IgD-negative memory B cell (primary cell): ENCODE results near the gene LBX2. TPM values are rescaled to one million over a fixed set of nuclear protein-coding genes. Genes with fewer than 3 reads are reported as not detected.
A peak's percentile ranks its signal among the peaks of the same experiment; 100 is the strongest.
"Not testable (repeated sequence)": the region's sequence is repeated elsewhere in the genome, so short reads cannot be mapped to it uniquely, and the experiment has no call there.

Source experiments
- H3K27ac Mint-ChIP-seq, 3 donors: one replicate each; pipeline ENCODE4 v1.8.0; 2020 to 2022; ENCODE audit warnings: mild to moderate bottlenecking in 3 of 3, mixed read lengths in 3 of 3, moderate library complexity in 1 of 3
- H3K27me3 Mint-ChIP-seq: one replicate; pipeline ENCODE4 v1.8.0; 2021; ENCODE audit warnings: mixed read lengths
- H3K36me3 Mint-ChIP-seq: one replicate; pipeline ENCODE4 v1.8.0; 2020; ENCODE audit warnings: mild to moderate bottlenecking, mixed read lengths
- H3K4me1 Mint-ChIP-seq, 3 donors: one replicate each; pipeline ENCODE4 v1.8.0; 2020 to 2022; ENCODE audit warnings: mixed read lengths in 3 of 3, mild to moderate bottlenecking in 1 of 3
- H3K4me3 Mint-ChIP-seq, 4 donors: one replicate each; pipeline ENCODE4 v1.8.0; 2020 to 2022; ENCODE audit warnings: mild to moderate bottlenecking in 4 of 4, mixed read lengths in 4 of 4, moderate library complexity in 3 of 4
- H3K9me3 Mint-ChIP-seq, 3 donors: one replicate each; pipeline ENCODE4 v1.8.0; 2020 to 2021; ENCODE audit warnings: mixed read lengths in 3 of 3, mild to moderate bottlenecking in 1 of 3
- polyA plus RNA-seq: library from polyadenylated mRNA; unstranded; fragments of 300-500 nt; fragmentation: Illumina TruSeq; gene quantifications from one replicate; pipeline ENCODE4 v1.2.3, GENCODE V29; 2021

LBX2 gene
- polyA plus RNA-seq, 1 donor from 2014 or later, result not detected

GRCh38 chr2:74491648-74492544, 7.5 kb downstream of the LBX2 start:
- Mint-ChIP-seq H3K4me3 (no peak overlapping the region), H3K27ac (peak overlapping the region in 1 of 3 donors; percentile 43), H3K36me3 (peaks cover 8% of the 10 kb centered on the region), H3K9me3 (no peaks in the 10 kb centered on the region), H3K27me3 (no peaks in the 10 kb centered on the region), H3K4me1 (peaks cover 0 to 1% (median 0%) of the 10 kb centered on the region in 3 donors)

- Mint-ChIP-seq H3K36me3 (peaks cover 10% of the 10 kb centered on the region), H3K27ac (no peak overlapping the region)
These were observed 9.5 kb downstream of the LBX2 start for GRCh38 chr2:74489906-74490305.

GRCh38 chr2:74488643-74489481, 10.5 kb downstream of the LBX2 start:
- Mint-ChIP-seq H3K27me3 (no peaks in the 10 kb centered on the region), H3K36me3 (peaks cover 10% of the 10 kb centered on the region), H3K4me3 (no peak overlapping the region), H3K27ac (no peak overlapping the region), H3K9me3 (no peaks in the 10 kb centered on the region), H3K4me1 (peaks cover 0 to 5% (median 4%) of the 10 kb centered on the region in 3 donors)

More at GRCh38 chr2:74489906-74490305, 9.5 kb downstream of the LBX2 start:
- H3K27me3 Mint-ChIP-seq, result no peaks in the 10 kb centered on the region
- no peak overlapping the region for H3K4me3 Mint-ChIP-seq
- peaks cover 0 to 5% (median 4%) of the 10 kb centered on the region in 3 donors for H3K4me1 Mint-ChIP-seq
- H3K9me3 Mint-ChIP-seq, result no peaks in the 10 kb centered on the region

- Mint-ChIP-seq H3K4me1 (peaks cover 8 to 15% (median 14%) of the 10 kb centered on the region in 3 donors), H3K27me3 (no peaks in the 10 kb centered on the region), H3K4me3 (no peak overlapping the region), H3K9me3 (no peaks in the 10 kb centered on the region), H3K27ac (no peak overlapping the region), H3K36me3 (peaks cover 9% of the 10 kb centered on the region)
These were observed 13.3 kb downstream of the LBX2 start for GRCh38 chr2:74486141-74486540.

- Mint-ChIP-seq H3K4me3 (peak overlapping the region; percentile 90 to 100 (median 100)), H3K4me1 (peaks cover 12 to 22% (median 20%) of the 10 kb centered on the region in 3 donors), H3K27ac (peak overlapping the region in 2 of 3 donors; percentile 66 to 97)
- not testable (repeated sequence) for H3K27me3 Mint-ChIP-seq, H3K9me3 Mint-ChIP-seq, H3K36me3 Mint-ChIP-seq
These were observed 15.7 kb downstream of the LBX2 start for GRCh38 chr2:74483675-74484164.

GRCh38 chr2:74482801-74483674, 16.4 kb downstream of the LBX2 start, which contains the start of the genes CCDC142 and TTC31:
Gene CCDC142, minus strand, starts transcription at chr2:74482998. Its CDS starts 161 bp downstream, at chr2:74482837.
Gene TTC31, plus strand, starts transcription at chr2:74483081. Its CDS starts 15 bp downstream, at chr2:74483096.
- H3K4me1 Mint-ChIP-seq, result peaks cover 12 to 22% (median 20%) of the 10 kb centered on the region in 3 donors

GRCh38 chr2:74481961-74482800, 17.2 kb downstream of the LBX2 start:
- Mint-ChIP-seq H3K27ac (peak overlapping the region; percentile 66 to 99 (median 97)), H3K9me3 (no peaks in the 10 kb centered on the region), H3K36me3 (peaks cover 6% of the 10 kb centered on the region), H3K4me3 (peak overlapping the region; percentile 90 to 100 (median 100)), H3K4me1 (peaks cover 12 to 22% (median 20%) of the 10 kb centered on the region in 3 donors), H3K27me3 (no peaks in the 10 kb centered on the region)

More at GRCh38 chr2:74482801-74483674, 16.4 kb downstream of the LBX2 start, which contains the start of the genes CCDC142 and TTC31:
- H3K27ac Mint-ChIP-seq, result peak within 1 kb of the TSS; percentile 66 to 99 (median 97)
- no peaks in the 10 kb centered on the region for H3K27me3 Mint-ChIP-seq
- peak within 1 kb of the TSS; percentile 90 to 100 (median 100) for H3K4me3 Mint-ChIP-seq
- H3K9me3 Mint-ChIP-seq, result no peaks in the 10 kb centered on the region
- peaks cover 6% of the 10 kb centered on the region for H3K36me3 Mint-ChIP-seq

- Mint-ChIP-seq H3K36me3 (peaks cover 8% of the 10 kb centered on the region), H3K4me1 (peaks cover 12 to 20% (median 20%) of the 10 kb centered on the region in 3 donors), H3K4me3 (peak overlapping the region; percentile 83 to 100 (median 95)), H3K9me3 (no peaks in the 10 kb centered on the region), H3K27ac (no peak overlapping the region), H3K27me3 (no peaks in the 10 kb centered on the region)
These were observed 18.0 kb downstream of the LBX2 start for GRCh38 chr2:74481431-74481830.

GRCh38 chr2:74474899-74475298, 24.5 kb downstream of the LBX2 start:
- H3K27ac Mint-ChIP-seq, result peak overlapping the region in 1 of 3 donors; percentile 26
- peaks cover 6% of the 10 kb centered on the region for H3K36me3 Mint-ChIP-seq
- no peaks in the 10 kb centered on the region for H3K9me3 Mint-ChIP-seq
- H3K4me1 Mint-ChIP-seq, result peaks cover 7 to 25% (median 11%) of the 10 kb centered on the region in 3 donors
- peak overlapping the region in 1 of 4 donors; percentile 57 for H3K4me3 Mint-ChIP-seq
- H3K27me3 Mint-ChIP-seq, result no peaks in the 10 kb centered on the region

GRCh38 chr2:74474481-74474880, 24.9 kb downstream of the LBX2 start:
- peaks cover 6% of the 10 kb centered on the region for H3K36me3 Mint-ChIP-seq
- peaks cover 9 to 25% (median 10%) of the 10 kb centered on the region in 3 donors for H3K4me1 Mint-ChIP-seq
- no peaks in the 10 kb centered on the region for H3K9me3 Mint-ChIP-seq
- no peaks in the 10 kb centered on the region for H3K27me3 Mint-ChIP-seq
- peak overlapping the region in 1 of 4 donors; percentile 57 for H3K4me3 Mint-ChIP-seq
- H3K27ac Mint-ChIP-seq, result peak overlapping the region in 1 of 3 donors; percentile 26

GRCh38 chr2:74472945-74473258, 26.5 kb downstream of the LBX2 start:
- no peaks in the 10 kb centered on the region for H3K9me3 Mint-ChIP-seq
- H3K27me3 Mint-ChIP-seq, result no peaks in the 10 kb centered on the region

GRCh38 chr2:74472086-74472944, 27.1 kb downstream of the LBX2 start, which contains the start of gene MRPL53:
Gene MRPL53, minus strand, starts transcription at chr2:74472680. Its CDS starts 20 bp downstream, at chr2:74472660.
- H3K27me3 Mint-ChIP-seq, result no peaks in the 10 kb centered on the region
- no peaks in the 10 kb centered on the region for H3K9me3 Mint-ChIP-seq
- peaks cover 4% of the 10 kb centered on the region for H3K36me3 Mint-ChIP-seq
- peak within 1 kb of the TSS; percentile 97 to 99 (median 98) for H3K27ac Mint-ChIP-seq
- H3K4me1 Mint-ChIP-seq, result peaks cover 9 to 21% (median 10%) of the 10 kb centered on the region in 3 donors
- H3K4me3 Mint-ChIP-seq, result peak within 1 kb of the TSS; percentile 91 to 97 (median 93)

More at GRCh38 chr2:74472945-74473258, 26.5 kb downstream of the LBX2 start:
- peak overlapping the region; percentile 91 to 97 (median 93) for H3K4me3 Mint-ChIP-seq
- peaks cover 9 to 21% (median 10%) of the 10 kb centered on the region in 3 donors for H3K4me1 Mint-ChIP-seq
- peak overlapping the region; percentile 97 to 99 (median 98) for H3K27ac Mint-ChIP-seq
- H3K36me3 Mint-ChIP-seq, result peaks cover 4% of the 10 kb centered on the region
